Calu3 (cell line): ENCODE measurements around the gene SNAPC4. TPM values are rescaled to one million over a fixed set of nuclear protein-coding genes. Genes with fewer than 3 reads are reported as not detected.
"Not testable (repeated sequence)": the region's sequence is repeated elsewhere in the genome, so short reads cannot be mapped to it uniquely, and the experiment has no call there.

ENCODE experiments used
- BruUV-seq: library from RNA; stranded (reverse); fragments of 400-500 nt; replicated peaks from 2 replicates; lab custom pipeline; 2021; lab: Mats Ljungman, UMichigan
- CTCF ChIA-PET: fragments of 300-600 bp; sonication (Branson Sonifier 250); formaldehyde crosslinking; loops from one replicate; lab custom pipeline; 2022; ENCODE audit warnings: antibody characterized with exemption; lab: Charles Lee
- DNase-seq: peaks from one replicate; pipeline ENCODE4 v3.0.0; 2022
- H3K27ac Mint-ChIP-seq: one replicate; pipeline ENCODE4 v1.8.0; 2022; ENCODE audit warnings: mixed read lengths; ENCODE audit not compliant: unreplicated experiment
- H3K27me3 Mint-ChIP-seq: one replicate; pipeline ENCODE4 v1.8.0; 2022; ENCODE audit warnings: mixed read lengths; ENCODE audit not compliant: unreplicated experiment
- H3K36me3 Mint-ChIP-seq: one replicate; pipeline ENCODE4 v1.8.0; 2022; ENCODE audit warnings: mild to moderate bottlenecking, moderate library complexity, mixed read lengths; ENCODE audit not compliant: insufficient read depth, unreplicated experiment
- H3K4me1 Mint-ChIP-seq: one replicate; pipeline ENCODE4 v1.8.0; 2022; ENCODE audit warnings: mild to moderate bottlenecking, low read depth, mixed read lengths; ENCODE audit not compliant: unreplicated experiment
- H3K4me3 Mint-ChIP-seq: one replicate; pipeline ENCODE4 v1.8.0; 2022; ENCODE audit warnings: mild to moderate bottlenecking, low read depth, moderate library complexity, mixed read lengths; ENCODE audit not compliant: unreplicated experiment
- H3K9me3 Mint-ChIP-seq: one replicate; pipeline ENCODE4 v1.8.0; 2022; ENCODE audit warnings: low read depth, mixed read lengths; ENCODE audit not compliant: unreplicated experiment
- CTCF ChIP-seq: fragments of 200-600 bp; IDR thresholded peaks from one replicate; pipeline ENCODE4 v1.8.0; 2022; ENCODE audit warnings: antibody characterized with exemption; ENCODE audit not compliant: unreplicated experiment
- intact Hi-C: fragments of 100-400 bp; cut with micrococcal nuclease; formaldehyde crosslinking; loops from one replicate; pipeline ENCODE4 v1.10.0; 2022; ENCODE audit not compliant: unreplicated experiment
- total RNA-seq: library from RNA; stranded (reverse); gene quantifications from 2 replicates; pipeline ENCODE4 v1.2.3, GENCODE V29; 2022

The SNAPC4 gene
- total RNA-seq, 1 experiment from 2014 or later: 10.5 TPM

DNA sequence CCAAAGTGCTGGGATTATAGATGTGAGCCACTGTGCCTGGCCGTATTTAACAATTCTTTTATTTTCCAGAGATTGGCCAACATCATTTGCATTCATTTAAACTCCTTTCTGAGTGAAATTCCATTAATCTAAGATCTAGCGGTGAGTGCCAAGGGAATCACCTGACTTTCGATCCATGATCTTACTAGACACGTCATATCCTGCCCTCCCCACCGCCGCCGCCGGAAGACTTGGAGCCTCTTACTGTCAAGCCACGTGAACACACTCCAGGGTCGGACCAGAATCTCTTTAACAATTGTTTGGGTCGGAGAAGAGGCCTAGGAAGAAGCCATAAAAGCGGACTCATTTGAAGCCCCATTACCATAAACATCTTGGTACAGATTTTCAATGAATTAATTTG, 26.8 kb upstream of the SNAPC4 start:
- no peaks in the 10 kb centered on the region for H3K4me1 Mint-ChIP-seq
- no TSS peak for BruUV-seq
- no peak overlapping the region for H3K4me3 Mint-ChIP-seq
- H3K36me3 Mint-ChIP-seq: peaks cover 39% of the 10 kb centered on the region
- DNase-seq: no peak
- intact Hi-C loops: no loop called here
- no peaks in the 10 kb centered on the region for H3K27me3 Mint-ChIP-seq
- CTCF ChIA-PET: no interaction called here
- H3K9me3 Mint-ChIP-seq: no peaks in the 10 kb centered on the region
- no peak for TF ChIP-seq CTCF
- no peak overlapping the region for H3K27ac Mint-ChIP-seq

GRCh38 chr9:136425367-136425766, 25.4 kb upstream of the SNAPC4 start:
- H3K4me1 Mint-ChIP-seq, H3K27ac Mint-ChIP-seq, H3K9me3 Mint-ChIP-seq, DNase-seq, H3K27me3 Mint-ChIP-seq, intact Hi-C loops, CTCF ChIA-PET, H3K4me3 Mint-ChIP-seq, BruUV-seq: not testable (repeated sequence)
- H3K36me3 Mint-ChIP-seq: peaks cover 44% of the 10 kb centered on the region

GRCh38 chr9:136424750-136425362, 24.9 kb upstream of the SNAPC4 start:
- H3K4me3 Mint-ChIP-seq: no peak overlapping the region
- BruUV-seq: no TSS peak
- no peak for DNase-seq
- no peak for TF ChIP-seq CTCF
- intact Hi-C loops: no loop called here
- H3K4me1 Mint-ChIP-seq: no peaks in the 10 kb centered on the region
- CTCF ChIA-PET: no interaction called here
- no peaks in the 10 kb centered on the region for H3K9me3 Mint-ChIP-seq
- H3K27me3 Mint-ChIP-seq: no peaks in the 10 kb centered on the region
- peaks cover 39% of the 10 kb centered on the region for H3K36me3 Mint-ChIP-seq
- H3K27ac Mint-ChIP-seq: no peak overlapping the region

GRCh38 chr9:136423432-136424146, 23.6 kb upstream of the SNAPC4 start:
- no peak for DNase-seq
- Mint-ChIP-seq H3K4me1 (no peaks in the 10 kb centered on the region), H3K4me3 (no peak overlapping the region), H3K27me3 (no peaks in the 10 kb centered on the region), H3K36me3 (peaks cover 36% of the 10 kb centered on the region), H3K27ac (no peak overlapping the region), H3K9me3 (no peaks in the 10 kb centered on the region)
- CTCF ChIA-PET: no interaction called here
- intact Hi-C loops: no loop called here
- TF ChIP-seq CTCF: no peak
- BruUV-seq: TSS peak; percentile 39

DNA sequence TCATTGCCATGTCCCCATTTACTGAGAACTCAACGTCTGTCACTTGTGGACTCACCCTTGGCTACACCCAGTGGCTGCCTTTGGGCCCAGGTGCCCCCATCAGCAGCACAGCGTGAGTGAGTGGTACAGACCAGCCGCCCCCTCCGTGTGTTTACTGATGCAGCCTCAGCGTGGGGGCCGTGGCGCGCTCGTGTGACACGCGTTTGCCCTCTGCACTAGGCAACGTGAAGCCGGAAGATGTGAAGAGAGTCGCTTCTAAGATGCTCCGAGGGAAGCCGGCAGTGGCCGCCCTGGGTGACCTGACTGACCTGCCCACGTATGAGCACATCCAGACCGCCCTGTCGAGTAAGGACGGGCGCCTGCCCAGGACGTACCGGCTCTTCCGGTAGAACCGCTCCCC, 22.9 kb upstream of the SNAPC4 start:
- peaks cover 37% of the 10 kb centered on the region for H3K36me3 Mint-ChIP-seq
- BruUV-seq: no TSS peak
- intact Hi-C loops: no loop called here
- CTCF ChIA-PET: no interaction called here
- H3K9me3 Mint-ChIP-seq: no peaks in the 10 kb centered on the region
- no peak for TF ChIP-seq CTCF
- no peaks in the 10 kb centered on the region for H3K4me1 Mint-ChIP-seq
- DNase-seq: no peak
- no peak overlapping the region for H3K27ac Mint-ChIP-seq
- H3K27me3 Mint-ChIP-seq: no peaks in the 10 kb centered on the region
- H3K4me3 Mint-ChIP-seq: no peak overlapping the region
